ENCODE data around the gene SEC22C.

SEC22C gene

GRCh38 chr3:42505128-42505848, 76.5 kb downstream of the SEC22C start:
- no peak for TF ChIP-seq CTCF (IDR thresholded peaks at IDR 0.05; ENCODE audit: low read depth, low read length)
- DNase-seq (ENCODE audit: extremely low read depth, low read depth), result no peak

DNA sequence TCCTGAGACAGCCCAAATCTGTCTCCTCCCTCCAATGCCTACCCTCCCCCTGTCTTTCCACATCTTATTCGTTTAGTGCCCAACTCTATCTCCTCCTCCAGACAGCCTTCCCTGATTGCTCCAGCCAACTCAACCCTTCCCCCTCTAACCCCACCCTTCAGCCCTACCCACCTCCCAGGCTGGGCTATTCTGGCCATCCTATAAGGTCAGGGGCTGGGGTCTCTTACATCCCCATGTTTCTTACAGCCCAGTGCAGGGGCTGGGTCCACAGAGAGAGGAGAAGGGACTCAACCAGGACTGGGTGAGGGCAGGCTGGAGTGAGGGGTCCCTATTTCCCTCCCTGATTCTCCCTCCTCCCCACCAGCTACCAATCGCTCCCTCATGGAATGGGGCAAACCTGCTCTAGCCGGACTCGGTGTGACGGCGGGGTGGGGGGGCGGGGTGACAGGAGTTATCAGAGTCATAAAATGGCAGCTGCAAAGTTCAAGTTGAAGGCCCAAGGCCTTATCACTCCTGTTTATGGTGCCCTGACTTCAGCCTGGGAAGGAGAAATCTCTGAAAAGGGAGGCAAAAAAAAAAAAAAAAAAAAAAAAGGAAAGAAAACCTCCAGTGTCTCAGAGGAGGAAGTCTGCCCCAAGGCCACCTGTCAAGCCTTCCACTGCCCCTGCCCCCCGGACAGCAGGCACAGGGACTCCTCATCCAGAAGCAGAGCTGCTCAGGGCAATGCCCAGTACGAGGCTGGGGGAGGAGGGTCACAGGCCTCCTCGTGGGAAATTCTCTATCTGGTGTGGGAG, 77.2 kb downstream of the SEC22C start:
- no peak for DNase-seq (ENCODE audit: extremely low read depth, low read depth)
- TF ChIP-seq CTCF (IDR thresholded peaks at IDR 0.05; ENCODE audit: low read depth, low read length), result no peak

GRCh38 chr3:42503957-42504333, 77.8 kb downstream of the SEC22C start:
- no peak for TF ChIP-seq CTCF (IDR thresholded peaks at IDR 0.05; ENCODE audit: low read depth, low read length)
- no peak for DNase-seq (ENCODE audit: extremely low read depth, low read depth)

GRCh38 chr3:42503251-42503924, 78.4 kb downstream of the SEC22C start:
- TF ChIP-seq CTCF (IDR thresholded peaks at IDR 0.05; ENCODE audit: low read depth, low read length), result no peak
- DNase-seq (ENCODE audit: extremely low read depth, low read depth), result no peak

DNA sequence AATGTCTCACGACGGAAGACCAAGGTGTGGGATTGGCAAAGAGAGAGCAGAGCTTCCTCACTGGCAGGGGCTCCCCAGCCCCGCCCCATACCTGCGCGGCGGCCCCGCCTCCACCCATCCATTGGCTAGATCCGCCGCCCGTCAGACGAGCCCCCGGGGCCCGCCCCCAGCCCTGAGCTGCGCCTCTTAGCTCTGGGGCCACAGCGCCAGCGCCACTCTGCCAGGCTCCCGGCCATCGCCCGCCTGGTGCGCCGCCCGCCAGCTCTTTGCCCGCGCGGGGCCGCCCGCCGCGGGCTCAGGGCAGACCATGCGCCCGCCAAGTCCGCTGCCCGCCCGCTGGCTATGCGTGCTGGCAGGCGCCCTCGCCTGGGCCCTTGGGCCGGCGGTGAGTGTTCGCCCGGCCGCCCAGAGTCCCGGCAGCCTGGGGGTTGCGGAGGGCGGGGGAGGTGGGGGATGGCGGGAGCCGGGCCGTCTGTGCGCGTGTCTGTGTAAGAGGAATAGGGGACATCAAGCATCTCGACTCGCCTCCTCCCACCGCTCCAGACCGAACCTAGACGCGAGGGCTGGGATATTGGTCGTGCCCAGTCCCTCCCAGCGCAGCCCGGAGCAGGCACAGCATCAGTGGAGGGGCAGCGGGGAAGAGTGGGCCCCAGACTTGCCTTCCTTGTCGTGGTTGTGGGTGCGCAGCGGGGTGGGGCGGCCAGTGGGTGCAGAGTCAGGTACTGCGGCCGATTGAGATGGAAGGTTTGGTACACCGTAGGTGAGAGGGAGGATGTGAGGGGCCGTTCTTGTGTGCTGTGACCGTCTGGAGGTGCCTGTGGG, 79.1 kb downstream of the SEC22C start, which contains the start of gene VIPR1:
Gene VIPR1 (plus strand): TSS at position 215 of the 822 bp plus-strand sequence. CDS start 93 bp downstream, at position 308.
- no peak for DNase-seq (ENCODE audit: extremely low read depth, low read depth)
- TF ChIP-seq CTCF (IDR thresholded peaks at IDR 0.05; ENCODE audit: low read depth, low read length), result no peak

DNA sequence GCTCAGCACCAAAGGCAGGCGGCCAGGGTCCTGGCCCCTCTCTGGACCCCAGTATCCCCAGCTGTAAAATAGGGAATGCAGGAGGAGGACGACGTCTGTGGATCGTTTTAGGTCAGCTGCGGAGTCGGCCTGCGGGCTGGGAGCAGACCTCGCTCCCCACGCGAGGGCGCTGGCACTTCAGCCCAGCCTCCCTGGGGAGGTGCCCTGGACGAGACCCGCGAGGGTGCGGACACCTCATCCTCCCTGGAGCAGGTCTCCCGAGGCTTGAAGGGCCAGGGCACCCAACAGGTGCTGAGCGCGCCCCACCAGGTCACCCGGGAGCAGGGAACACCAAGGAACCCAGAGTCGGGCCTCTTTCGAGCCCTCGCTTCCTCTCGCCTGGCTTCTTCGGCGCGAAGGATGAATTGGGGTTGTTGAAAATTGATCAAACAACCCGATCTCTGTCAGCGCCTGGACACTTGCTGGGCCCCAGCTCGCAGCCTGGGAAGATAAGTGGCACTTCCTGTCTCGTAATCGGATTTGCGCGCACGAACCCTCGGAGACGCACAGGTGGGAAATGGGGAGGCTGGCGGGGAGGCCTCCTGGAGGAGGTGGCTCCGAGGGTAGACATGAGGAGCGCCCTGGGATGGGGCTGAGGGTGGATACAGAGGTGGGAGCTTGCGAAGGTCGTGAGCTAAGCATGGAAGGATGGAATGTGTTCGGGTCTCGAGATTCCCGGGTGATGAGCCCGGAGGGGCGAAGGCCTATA, 79.9 kb downstream of the SEC22C start:
- no peak for DNase-seq (ENCODE audit: extremely low read depth, low read depth)
- peak; percentile 42 for TF ChIP-seq CTCF (IDR thresholded peaks at IDR 0.05; ENCODE audit: low read depth, low read length)
